Stimulated activated CD8-positive, alpha-beta memory T cell treated with anti-CD3 and anti-CD28 coated beads, Interleukin-4, amount 100 ng/mL, for 48 hours (primary cell): Measurements from ENCODE around the gene CDC42BPB.

Experiments used
- DNase-seq: peaks from one replicate; pipeline ENCODE4 v3.0.0-alpha.2; 2020

The CDC42BPB gene

GRCh38 chr14:103015426-103015825, 41.9 kb downstream of the CDC42BPB start:
- no peak for DNase-seq

- no peak for DNase-seq
Observed at GRCh38 chr14:103014466-103015228, 42.7 kb downstream of the CDC42BPB start.

- DNase-seq: no peak
Observed at GRCh38 chr14:103013028-103013427, 44.3 kb downstream of the CDC42BPB start.

- no peak for DNase-seq
Observed at GRCh38 chr14:103009559-103009958, 47.8 kb downstream of the CDC42BPB start.

DNA sequence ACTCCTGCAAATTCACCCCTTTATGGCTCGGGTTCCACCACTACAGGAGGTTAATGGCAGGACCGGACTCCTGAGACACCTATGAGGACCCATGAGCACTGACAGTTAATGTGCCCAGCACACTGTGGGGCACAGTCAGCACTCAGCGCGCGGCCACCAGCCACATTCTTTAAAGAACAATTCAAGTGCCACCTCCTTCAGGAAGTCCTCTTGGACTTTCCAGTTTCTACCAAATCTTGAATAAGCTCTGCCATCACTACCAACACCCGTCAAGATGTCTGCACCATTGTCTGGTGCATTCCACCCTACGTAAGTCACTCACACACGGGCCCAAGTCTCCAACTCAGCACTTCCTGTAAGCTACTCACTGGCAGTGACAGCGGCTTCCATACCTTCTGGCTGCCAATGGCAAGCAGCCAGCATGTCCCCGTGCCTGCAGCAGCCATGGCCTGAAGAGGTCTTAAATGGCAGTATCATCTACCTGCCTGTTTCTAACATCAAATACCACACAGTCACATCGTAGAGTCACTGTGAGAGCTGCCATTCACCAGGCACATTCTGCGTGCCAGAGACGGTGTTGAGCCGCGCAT, 48.5 kb downstream of the CDC42BPB start:
- DNase-seq: no peak

DNA sequence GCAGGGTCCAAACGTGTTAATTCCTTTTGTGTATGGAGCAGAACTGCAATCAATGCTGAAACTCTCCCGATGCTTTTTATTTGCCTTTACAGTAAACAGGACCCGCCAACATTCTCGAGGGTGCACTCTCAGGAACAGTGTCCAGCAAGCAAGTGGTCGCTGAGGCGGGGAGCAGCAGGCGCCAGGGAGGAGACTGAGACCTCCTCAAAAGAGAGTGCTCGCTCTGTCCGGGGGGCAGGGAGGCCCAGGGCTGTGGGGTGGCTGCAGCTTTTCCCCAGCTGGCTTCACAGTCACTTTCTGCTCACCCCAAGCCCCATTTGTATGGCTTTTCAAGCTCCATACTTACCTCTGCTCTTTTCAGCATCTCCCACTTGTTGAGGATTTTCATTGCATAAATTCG, 49.2 kb downstream of the CDC42BPB start:
- DNase-seq: no peak

GRCh38 chr14:103007555-103007954, 49.8 kb downstream of the CDC42BPB start:
- DNase-seq: no peak

DNA sequence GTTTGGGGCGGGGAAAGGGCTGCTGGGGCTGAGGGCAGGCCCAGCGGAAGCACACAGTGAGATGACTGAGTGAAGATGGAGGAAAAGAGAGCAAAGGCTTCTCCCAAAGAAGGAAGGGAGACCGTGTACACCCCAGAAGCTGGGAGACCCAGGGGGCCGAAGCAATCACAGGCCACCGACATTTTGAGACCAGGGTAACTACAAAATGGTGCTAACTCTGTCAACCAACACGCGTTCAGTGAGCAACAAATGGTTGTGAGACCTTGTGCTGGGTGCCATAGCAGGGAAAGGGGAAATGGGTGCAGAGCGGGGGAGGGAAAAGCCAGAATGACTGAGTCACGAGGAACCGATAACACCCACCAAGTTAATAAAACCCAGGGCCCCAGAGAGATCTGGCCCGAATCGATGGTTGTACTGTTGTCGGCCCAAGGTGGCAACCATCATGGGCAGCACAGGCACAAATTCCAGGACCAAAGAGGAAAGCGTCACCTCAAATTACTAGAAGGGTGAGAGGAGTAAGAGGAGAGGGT, 50.3 kb downstream of the CDC42BPB start:
- no peak for DNase-seq

DNA sequence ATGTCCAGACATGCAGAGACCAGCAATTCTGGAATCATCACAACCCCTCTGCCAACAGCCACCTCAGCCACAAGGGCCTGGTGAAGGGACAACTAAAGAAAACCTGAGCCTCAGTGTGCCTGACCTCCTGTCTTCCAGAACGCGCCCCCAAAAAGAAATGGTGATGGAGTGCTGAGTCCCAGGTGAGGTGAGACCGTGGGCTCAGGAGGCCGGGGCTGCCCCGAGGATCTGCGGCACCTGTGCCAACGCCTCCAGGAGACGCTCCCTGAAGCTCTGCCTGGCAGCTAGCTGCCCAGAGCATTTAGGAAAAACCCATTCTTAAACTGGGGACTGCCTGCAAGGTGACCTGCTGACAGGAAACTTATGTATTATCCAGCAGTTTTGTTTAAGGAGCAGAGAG, 51.2 kb downstream of the CDC42BPB start:
- DNase-seq: no peak

DNA sequence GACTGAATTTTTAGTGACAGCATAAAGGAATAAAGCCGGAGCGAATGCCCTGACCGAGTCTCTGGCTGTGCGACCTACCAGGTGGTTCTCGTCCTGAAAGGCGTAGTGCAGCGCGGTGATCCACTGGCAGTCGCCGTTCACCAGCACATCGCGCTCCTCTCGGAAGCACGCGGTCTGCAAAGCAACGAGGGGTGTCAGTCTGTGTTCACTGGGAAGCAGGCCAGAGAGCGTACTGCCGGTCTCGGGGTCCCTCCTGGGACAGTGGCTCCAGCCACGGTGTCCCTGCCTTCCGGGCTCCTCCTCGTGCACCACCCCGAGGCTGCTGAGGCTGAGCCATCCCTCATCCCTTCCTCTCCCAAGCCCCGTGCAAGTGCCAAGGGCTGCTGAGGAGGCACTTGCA, 53.5 kb downstream of the CDC42BPB start:
- DNase-seq: no peak

GRCh38 chr14:103003351-103003615, 54.1 kb downstream of the CDC42BPB start:
- no peak for DNase-seq

GRCh38 chr14:103002578-103003350, 54.6 kb downstream of the CDC42BPB start:
- no peak for DNase-seq

- DNase-seq: no peak
Observed at GRCh38 chr14:103001651-103002396, 55.5 kb downstream of the CDC42BPB start.

DNA sequence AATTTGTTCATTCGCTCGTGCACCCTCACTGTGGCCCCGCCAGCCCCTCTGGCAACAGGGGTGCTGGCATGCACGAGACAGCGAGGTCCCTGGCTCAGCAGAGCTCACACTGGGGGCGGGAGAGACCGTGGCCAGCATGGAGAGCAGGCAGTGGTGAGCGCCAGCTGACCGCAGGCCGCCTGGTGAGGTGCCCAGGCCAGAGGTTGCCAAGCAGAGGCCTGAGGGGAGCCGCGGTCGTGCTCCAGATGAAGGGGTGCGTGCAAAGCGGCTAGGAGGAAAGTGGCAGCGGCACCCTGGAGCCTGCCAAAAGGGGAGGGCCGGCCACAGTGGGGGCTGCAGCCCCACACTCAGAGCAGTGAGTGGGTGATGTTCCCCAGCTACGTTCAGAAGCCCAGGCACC, 56.1 kb downstream of the CDC42BPB start:
- no peak for DNase-seq

- DNase-seq: no peak
Observed at GRCh38 chr14:103000291-103000921, 56.9 kb downstream of the CDC42BPB start.

- DNase-seq: no peak
Observed at GRCh38 chr14:102999227-102999895, 58.0 kb downstream of the CDC42BPB start.

DNA sequence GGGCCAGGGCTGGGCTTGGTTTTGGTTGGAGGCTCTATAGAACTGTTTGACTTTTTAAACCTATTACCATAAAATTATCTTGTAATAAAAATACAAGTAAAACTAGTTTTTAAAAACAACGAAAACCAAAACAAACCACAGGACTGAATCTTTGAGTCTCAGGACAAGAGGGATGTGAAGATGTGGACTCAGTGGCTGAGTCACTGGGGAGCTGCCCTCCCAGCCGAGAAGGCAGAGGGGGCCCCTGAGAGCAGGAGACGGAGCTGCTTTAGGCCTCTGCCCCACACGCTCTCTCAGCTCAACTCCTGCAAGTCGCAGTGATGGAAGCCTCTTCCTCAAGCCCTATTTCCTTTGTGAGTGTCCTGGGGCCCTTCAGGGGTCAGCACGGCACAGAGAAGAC, 59.0 kb downstream of the CDC42BPB start:
- no peak for DNase-seq

DNA sequence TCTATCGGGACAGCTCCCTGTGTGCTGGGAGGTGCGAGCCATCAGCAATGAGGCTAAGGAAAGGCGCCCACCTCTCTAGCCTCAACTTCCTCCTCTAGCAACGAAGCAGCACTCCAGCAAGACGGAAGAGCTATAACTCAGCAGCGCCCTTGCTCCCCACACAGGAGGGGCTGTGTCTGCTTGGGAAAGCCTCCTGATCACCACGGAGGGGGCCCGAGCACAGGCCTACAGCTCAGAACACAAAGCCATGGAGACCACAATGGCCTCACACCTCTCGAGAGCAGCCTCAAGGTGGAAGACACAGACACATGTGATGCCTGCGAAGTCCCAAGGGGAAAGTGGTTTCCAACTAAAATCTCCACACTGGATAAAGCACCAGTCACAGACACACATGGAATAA, 60.4 kb downstream of the CDC42BPB start:
- no peak for DNase-seq

DNA sequence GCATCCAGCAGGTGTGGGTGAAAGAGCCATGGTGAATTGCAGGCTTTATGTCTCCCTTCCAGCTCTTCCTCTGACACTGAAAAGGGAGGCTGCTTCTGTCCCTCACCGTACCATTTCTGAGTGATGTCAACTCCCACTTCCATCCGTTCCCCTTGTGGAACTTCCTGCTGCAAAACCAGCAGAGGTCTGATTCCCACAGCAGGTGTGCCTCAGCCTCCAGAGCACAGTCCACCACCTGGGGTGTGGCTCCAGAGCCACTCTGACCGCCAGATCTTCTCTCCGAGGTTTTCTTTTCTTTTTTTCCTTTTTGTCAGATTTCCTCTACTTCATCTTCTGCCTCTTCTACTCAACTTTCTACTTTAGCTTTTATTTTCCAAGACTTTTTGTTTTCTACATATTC, 62.7 kb downstream of the CDC42BPB start:
- DNase-seq: no peak

GRCh38 chr14:102993523-102993922, 63.8 kb downstream of the CDC42BPB start:
- no peak for DNase-seq

- DNase-seq: no peak
Observed at GRCh38 chr14:102991376-102991775, 66.0 kb downstream of the CDC42BPB start.

DNA sequence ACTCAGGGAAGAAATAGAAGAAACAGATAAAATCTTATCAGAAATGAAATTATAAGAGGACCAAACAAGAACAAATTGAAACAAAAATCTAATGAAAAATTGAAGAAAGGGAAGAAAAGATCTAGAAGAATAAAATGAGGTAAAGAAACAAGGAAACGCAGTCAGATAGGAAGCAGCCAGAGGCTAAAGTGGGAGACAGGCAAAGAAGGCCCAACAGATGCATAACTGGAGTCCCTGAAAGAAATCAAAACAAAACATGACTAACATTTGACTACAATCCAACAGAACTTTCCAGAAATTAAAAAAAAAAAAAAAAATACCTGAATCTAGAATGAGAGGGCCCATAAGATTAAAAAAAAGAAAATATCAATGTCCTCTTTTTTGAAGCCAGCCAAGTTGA, 69.3 kb downstream of the CDC42BPB start:
- DNase-seq: no peak
